GM19328 (cell line): ENCODE measurements around the gene ARHGAP21.
"Not testable (repeated sequence)": the region's sequence is repeated elsewhere in the genome, so short reads cannot be mapped to it uniquely, and the experiment has no call there.

ENCODE experiments used
- ATAC-seq: cut with Tn5 transposase; IDR thresholded peaks from one replicate; pipeline ENCODE4 v1.9.1; 2021; ENCODE audit warnings: mild to moderate bottlenecking, moderate library complexity; ENCODE audit not compliant: unreplicated experiment

ARHGAP21 gene

DNA sequence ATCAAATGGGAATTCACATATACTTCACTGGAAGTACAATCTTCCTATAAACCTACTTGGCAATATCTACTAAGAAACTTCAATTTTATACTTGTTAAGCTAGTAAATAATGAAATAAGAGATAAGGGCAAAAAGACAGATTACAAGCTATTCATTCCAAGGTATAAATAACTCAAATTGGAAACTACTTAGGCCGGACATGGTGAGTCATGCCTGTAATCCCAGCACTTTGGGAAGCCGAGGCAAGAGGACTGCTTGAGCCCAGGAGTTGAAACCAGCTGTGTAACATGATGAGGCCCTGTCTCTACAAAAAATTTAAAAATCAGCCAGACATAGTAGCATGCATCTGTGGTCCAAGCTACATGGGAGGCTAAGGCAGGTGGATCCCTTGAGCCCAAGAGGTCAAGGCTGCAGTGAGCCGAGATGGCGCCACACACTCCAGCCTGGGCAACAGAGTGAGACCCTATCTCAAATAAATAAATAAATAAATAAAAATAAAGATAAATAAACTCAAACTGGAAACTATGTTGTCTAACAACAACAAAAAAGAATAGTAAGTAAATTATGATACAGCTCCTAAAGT, 37.6 kb downstream of the ARHGAP21 start:
- no peak for ATAC-seq

DNA sequence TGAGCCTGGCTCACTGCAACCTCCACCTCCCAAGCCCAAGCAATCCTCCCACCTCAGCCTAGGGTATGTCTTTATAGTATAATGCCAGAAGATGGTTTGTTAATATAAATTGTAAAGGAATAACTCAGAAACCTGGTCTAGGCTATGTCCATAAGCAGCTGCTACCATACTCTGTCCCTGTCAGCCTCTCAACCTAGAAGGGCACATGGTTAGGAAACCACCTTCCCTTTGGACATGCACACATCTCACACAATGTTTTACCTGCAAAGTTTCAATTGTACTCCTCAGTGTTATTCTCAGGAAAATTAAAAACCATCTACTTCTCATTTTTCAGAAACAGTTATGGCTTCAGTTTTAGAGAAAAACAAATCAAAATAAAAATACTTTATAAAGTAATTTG, 40.1 kb downstream of the ARHGAP21 start:
- ATAC-seq, result no peak

DNA sequence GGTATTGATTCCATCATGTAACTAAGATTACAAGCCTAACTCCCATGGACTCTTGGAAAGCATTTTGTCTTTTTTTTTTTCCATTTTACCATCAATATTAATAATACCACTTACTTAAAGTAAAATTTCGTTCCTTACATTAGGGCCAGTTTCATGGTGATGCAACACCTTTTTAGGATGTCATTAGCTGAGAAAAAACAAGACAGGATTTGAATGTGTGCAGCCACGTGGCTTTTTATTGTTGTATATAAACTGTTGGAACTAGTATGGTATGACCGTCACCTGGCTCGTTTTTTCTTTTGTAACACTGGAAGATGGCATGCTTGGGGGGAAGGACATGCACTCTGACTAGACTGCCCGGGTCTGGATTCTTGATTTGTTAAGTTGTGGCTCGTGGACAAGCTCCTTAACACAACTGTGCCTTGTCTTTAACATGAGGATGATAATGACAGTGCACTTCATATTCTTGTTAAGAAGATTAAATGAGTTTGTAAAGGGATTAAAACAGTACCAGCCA, 42.1 kb downstream of the ARHGAP21 start:
- ATAC-seq, result no peak

DNA sequence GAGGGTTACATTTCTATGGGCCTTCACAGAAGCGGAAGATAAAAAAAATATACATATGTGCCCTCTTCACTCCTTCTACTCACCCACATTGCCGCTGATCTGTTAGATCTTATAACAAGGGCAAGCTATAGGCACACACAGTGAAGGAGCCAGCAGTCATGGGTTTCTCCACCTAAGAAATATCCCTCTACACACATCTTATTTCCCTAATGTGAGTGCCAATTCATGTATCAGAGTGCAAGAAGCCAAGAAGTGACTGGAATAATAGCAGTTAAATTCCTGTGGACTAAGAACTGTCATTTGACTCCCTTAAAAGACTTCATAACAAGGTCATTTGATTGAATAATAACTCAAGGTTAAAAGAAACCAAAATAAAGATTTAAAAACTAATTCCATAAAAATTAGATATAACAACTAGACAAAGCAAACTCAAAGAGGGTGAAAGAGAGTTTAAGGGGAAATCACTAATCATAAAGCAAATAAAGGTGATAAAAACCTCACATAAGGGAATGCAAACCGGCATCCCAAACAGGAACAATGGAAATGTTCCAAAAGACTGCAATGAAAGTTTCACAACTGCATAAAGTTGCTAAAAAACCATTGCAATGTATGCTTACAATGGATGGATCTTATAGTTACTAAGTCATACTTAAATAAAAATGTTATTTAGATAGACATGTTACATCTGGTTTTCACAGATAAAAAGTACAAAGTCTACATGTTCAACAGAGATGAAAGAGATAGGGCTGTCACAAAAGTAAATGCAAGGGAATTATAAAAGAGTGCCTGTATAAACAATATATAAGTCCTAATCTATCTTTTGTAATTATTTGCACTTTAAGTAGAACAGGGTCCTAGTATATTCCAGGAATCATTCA, 42.8 kb downstream of the ARHGAP21 start:
- ATAC-seq, result no peak

DNA sequence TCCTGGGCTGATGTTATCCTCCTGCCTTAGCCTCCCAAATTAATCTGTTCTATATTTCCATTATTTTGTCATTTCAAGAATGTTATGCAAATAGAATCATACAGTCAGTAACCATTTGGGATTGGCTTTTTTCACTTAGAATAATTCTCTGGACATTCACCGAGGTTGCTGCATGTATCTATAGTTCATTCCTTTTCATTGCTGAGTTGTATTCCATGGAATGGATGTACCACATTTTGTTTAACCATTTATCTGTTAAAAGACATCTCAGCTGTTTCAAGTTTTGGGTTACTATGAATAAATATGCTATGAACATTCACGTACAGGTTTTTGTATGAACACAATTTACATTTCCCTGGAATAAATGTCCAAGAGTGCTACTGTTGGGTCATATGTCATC, 44.9 kb downstream of the ARHGAP21 start:
- no peak for ATAC-seq

DNA sequence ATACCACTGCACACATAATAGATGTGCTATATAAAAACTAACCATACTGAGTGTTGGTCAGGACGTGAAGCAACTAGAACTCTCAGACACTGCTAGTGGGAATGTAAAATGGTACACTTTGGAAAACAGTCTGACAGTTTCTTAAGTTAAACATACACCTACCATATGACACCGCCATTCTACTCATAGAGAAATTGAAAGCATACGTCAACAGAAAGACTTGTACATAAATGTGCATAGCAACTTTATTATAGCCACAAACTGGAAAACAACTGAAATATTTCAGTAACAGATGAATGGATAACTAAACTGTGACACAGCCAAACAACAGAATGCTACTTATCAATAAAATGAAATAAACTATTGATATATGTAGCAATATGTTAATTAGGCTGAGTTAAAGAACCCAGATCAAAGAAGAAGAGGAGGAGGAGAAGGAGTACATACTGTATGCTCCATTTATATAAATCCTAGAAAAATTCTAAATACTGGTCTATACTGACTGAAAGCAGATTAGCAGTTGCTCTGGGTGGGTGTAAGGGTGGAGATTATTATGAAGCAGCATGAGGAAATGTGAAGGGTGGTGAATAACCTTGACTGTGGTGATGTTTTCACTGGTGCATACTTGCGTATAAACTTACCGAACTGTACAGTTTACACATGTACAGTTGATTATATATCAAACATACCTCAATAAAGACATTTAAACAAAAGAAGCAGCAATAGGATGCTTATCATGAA, 48.6 kb downstream of the ARHGAP21 start:
- ATAC-seq, result no peak

DNA sequence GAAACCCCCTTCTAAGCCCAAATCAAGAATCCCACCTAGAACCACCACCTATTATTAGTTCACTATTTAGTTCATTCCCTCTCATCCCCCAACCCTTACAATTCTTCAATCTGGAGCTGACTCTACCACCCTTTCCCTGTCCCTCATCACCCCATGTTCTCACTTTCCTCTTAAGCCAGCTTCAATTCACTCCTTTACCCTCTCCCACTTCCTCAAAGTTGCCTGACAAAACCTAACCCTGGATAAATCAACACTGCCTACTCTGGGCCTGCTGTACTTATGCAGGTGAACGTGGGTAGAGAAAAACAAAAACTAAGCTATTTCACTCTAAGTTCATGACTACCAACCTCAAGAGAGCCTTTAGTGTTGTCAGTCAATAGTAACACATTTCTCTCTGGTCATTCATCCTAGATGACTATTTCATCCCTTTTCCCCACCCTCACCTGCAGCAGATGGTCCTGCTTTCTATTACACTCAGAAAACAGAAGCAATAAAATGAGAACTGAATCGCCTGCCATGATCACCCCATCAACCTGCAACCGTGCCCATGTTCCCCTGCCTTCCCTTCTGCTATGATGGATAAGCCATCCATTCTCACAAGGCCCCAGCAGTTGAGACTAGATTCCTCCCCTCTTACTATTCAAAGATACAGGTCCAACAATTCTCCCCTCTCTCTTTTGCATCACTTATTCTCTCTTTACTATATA, 52.6 kb downstream of the ARHGAP21 start:
- ATAC-seq, result no peak

DNA sequence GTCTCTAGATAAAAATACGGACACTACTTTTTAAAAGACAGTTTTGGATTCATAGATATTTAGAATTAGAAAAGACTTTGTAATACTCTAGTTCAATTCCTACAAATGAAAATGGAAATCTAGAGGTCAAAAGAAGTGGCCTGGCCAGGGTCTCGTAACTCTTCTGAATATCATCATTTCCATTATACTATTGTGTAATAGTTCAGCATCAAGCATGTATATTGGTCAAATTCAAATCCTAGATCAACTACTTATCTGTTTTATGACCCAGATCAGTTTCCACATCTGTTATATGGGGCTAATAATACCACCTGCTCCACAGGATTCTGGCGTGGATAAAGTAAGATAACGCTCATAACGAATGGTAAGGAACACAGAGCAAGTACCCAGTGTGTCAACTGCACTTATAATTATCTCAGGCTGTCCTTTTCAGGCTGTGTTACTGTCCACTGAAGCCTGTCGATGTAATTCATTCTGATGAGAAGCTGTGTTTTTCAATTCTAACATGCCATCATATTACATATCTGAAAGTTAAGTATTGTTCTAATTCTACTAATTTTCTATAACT, 54.3 kb downstream of the ARHGAP21 start:
- no peak for ATAC-seq

DNA sequence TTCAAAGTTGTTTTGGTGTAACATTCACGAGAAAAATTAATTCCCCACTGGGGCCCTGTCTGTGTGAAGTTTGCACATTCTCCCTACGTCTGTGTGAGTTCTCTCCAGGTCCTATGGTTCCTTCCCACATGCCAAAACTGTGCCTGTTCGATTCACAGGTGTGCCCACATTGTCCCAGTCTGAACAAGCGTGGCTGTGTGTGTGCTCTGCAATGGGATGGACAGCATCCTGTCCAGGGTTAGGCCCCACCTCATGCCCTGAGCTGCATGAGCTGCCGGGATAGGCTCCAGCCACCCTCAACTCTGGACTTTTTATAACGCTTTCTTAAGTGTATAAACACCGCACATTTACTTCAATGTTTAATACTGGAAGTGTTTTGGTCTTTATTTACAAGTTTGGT, 55.4 kb downstream of the ARHGAP21 start:
- no peak for ATAC-seq

DNA sequence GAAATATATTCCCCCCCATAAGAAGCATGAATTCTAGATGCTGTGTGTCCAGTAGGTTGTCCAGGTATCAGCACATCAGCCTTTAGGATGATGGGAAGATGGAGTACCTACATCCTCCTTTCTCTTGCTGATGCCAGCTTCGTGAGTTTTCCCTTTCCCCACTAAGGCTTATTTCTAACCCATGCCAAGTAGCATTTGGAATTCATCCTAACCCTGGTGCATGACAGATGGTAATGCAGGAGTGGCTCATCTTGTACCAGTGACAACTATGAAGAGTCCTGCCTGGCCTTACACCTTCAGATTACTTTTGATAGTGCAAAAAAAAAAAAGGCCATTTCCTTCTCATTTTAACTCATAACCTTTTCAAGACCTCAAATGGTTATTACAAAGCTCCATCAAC, 58.7 kb downstream of the ARHGAP21 start:
- no peak for ATAC-seq

DNA sequence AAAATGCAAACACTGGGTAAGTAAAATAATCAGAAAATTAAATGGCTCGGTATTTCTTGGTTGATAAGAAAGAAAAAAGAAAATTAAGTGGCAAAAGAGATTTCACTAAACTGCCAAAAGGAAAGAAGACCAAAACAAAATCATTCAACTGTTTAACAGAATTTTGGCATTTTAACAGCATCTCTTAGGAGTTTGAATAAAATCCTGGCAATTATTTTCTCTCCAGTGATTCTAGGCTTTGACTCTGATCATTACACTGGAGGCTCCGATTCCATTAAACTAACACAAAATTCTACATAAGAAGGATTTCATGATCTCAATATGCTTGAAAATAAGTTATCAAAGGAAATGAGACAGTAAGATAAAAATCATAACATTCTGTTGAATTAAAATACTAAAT, 62.3 kb downstream of the ARHGAP21 start:
- ATAC-seq, result no peak

DNA sequence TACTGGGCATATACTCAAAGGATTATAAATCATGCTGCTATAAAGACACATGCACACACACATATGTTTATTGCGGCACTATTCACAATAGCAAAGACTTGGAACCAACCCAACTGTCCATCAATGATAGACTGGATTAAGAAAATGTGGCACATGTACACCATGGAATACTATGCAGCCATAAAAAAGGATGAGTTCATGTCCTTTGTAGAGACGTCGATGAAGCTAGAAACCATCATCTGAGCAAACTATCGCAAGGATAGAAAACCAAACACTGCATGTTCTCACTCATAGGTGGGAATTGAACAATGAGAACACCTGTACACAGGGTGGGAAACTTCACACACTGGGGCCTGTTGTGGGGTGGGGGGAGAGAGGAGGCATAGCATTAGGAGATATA, 65.4 kb downstream of the ARHGAP21 start:
- ATAC-seq, result not testable (repeated sequence)

DNA sequence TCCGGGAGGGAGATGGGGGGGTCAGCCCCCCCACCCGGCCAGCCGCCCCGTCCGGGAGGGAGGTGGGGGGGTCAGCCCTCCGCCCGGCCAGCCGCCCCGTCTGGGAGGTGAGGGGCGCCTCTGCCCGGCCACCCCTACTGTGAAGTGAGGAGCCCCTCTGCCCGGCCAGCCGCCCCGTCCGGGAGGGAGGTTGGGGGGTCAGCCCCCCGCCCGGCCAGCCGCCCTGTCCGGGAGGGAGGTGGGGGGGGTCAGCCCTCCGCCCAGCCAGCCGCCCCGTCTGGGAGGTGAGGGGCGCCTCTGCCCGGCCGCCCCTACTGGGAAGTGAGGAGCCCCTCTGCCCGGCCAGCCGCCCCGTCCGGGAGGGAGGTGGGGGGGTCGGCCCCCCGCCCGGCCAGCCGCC, 67.4 kb downstream of the ARHGAP21 start:
- ATAC-seq, result not testable (repeated sequence)

DNA sequence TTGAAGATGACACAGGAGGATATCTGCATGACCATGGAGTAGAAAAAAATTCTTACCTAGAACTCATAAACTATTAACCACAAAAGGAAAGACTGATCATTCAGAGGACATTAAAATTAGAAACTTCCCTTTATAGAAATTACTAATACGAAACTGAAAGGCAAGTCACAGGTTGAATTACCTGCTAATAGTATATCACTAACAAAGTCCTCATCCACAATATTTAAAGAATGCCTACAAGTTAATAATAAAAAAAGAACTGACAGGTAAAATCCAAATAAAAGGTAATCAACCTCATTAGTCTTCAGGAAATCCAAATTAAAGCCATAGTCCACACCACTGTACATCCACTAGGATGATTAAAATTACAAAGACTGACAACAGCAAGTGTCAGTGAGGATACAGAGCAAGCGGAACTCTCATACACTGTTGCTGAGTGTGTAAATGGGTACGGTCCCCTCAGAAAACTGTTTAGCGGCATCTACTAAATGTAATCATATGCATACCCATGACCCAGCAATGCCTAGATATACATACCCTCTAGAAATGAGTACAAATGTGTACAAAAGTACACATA, 71.2 kb downstream of the ARHGAP21 start:
- peak; percentile 86 for ATAC-seq

DNA sequence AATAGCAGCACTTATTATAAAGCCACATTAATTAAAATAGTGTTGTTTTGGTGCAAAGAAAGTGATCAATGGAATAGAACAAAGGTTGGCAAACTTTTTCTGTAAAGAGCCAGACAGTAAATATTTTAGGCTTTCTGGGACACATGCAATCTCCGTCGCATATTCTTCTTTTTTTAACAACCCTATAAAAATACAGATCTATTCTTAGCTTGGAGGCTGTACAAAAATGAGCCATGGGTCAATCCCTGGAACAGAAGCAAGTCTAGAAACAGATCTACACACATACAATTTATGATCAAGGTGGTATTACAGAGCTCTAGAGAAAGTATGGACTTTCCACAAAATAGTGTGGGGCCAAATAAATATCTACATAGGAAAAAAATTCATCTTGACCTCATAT, 71.8 kb downstream of the ARHGAP21 start:
- ATAC-seq, result peak; percentile 3

DNA sequence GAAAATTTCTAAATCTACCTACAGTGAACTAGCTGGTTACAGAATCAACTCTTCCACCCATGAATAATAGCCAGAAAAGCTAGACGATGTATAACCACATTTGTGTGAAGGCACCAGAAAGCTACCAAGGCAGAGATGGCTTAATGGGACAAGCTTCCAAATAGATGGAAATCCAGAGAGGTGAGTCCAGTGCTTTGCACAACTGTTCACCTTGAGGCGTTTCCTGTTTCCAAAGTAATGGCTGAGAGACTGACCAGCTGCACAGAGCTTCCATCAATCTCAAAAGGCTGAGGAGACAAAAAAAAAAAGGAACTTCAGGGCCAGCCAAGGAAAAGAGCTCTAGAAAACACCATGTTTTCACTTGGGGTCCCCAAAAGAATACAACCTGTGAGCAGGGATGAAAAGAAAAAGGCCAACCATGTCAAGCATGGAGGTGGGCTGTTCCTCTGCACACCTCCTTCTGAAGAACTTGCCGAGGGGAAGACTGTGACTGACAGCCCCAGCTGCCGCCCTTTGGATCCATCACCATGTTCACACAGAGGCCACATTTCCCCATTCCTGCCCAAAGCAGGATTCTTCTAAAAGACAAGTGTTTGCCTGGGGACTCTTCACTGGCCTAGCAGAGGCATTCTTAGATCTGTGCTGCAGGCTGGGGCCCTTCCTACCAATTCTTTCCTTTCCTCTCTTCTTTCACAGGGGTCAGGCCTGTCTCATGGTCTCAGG, 72.9 kb downstream of the ARHGAP21 start:
- no peak for ATAC-seq

DNA sequence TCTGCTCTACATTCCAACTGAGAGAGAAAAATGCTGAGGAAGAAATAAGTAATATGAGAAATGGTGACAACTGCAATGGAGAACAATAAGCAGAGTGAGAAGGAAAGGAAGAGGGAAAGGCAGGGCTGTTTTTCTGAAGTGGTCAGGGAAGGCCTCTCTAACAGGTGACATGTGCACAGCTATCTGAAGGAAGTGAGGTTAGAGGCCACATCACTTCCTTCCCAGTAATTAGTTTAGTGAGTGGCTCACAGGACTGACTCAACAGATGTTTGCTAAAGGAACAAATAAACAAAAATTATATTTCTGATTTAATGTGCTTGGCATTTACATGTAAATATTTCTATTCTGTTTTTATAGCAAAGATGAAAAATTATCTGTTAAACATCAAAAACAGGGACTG, 77.9 kb downstream of the ARHGAP21 start:
- ATAC-seq, result no peak

DNA sequence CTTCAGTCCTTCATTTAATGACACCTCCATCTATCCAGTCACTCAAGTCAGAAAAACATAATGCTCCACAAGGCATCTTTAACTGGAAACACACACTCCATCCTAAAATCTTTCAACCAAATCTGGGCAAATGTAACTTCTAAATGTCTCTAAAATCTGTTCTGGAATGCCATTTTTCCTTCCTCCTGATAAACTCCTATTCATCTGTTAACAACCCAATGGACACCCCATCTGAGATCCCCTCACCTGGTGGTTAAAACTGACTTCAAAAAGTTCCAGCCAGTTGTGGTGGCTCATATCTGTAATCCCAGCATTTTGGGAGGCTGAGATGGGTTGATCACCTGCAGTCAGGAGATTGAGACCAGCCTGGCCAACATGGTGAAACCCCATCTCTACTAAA, 78.7 kb downstream of the ARHGAP21 start:
- ATAC-seq, result no peak

DNA sequence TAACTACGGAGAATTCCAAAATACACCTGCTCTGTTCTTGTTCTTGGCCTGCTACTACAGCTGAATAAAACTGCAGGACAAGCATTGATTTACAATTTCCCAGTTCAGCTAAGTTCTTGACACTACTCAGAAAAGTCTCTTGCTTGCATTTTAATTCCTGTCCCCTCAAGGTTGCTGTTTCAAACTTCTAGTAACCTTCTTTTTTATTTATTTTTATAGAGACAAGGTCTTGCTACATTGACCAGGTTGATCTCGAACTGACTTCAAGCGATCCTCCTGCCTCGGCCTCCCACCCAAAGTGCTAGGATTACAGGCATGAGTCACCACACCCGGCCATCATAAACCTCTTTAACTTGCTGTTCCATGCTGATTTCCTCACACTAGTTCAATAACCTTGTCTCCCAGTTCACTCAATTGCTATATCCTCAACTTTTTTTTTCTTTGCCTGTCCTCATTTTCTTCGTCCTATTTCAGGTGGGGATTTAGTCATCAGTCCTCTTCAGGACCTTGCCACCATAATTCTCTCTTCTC, 79.9 kb downstream of the ARHGAP21 start:
- ATAC-seq, result no peak
